Heart left ventricle (tissue), 13 donors: ENCODE results near the gene SLC39A13.

Source experiments
- CTCF ChIP-seq, 12 donors: fragments of 200-600 bp; sonication (generic) in 4 of 12; IDR thresholded peaks; one replicate each; pipeline versions ENCODE4 v1.5.0 to v1.8.0; 2018 to 2022; ENCODE audit warnings: antibody characterized with exemption in 12 of 12, mild to moderate bottlenecking in 5 of 12
- POLR2A ChIP-seq, 2 donors: fragments of 450-650 bp; IDR thresholded peaks; one replicate each; pipeline ENCODE4 v1.6.1; 2017; ENCODE audit warnings: antibody characterized with exemption in 2 of 2, mild to moderate bottlenecking in 2 of 2, moderate library complexity in 2 of 2
- donor health status: ischemic (EF 13 %, LVEDD 7.1; RV severe dilation, severe dysfunction).
- donor health status: DM: no; HTN: yes; CAD: no.
- donor health status: DM: no; HTN: no; CAD: no.
- donor health status: ischemic (EF 25% LVEDD 6.9; RV normal size, moderate dysfunction).
- donor health status: ischemic (EF 25% LVEDD 5.7; RV mildly dilated, moderate dysfunction).
- donor health status: ischemic (EF 35%, LVEDD 5.7; RV mildly dilated, moderate dysfunction).
- donor health status: nonischemic (EF 11% LVEDD 7.7; RV severe dilation, severe dysfunction).
- donor health status: DM: yes; HTN: yes; CAD: no.
- donor health status: PGD.
- donor health status: ischemic (EF 29% LVEDD 5.4; RV normal size, mild dysfunction).
- donor health status: nonischemic (EF 23%, LVEDD 6.1; RV moderate dilation, normal function).

DNA sequence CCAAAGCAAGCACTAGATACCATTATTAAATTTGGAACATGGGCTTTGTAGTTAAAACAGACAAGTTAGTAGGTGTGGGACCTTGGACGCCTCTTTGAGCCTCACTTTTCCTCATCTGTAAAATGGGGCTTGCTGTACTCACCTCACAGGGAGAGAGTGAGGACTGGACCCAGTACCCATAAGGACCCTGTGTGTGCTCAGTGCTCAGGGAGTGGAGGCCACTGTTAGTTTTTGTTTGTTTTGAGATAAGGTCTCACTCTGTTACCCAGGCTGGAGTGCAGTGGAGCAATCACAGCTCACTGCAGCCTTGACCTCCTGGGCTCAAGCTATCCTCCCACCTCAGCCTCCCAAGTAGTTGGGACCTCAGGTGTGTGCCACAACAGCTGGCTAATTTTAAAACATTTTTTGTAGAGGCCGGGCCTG lies 31.7 kb downstream of the SLC39A13 start:
- TF ChIP-seq CTCF (IDR thresholded peaks at IDR 0.05) = no peak
- no peak for TF ChIP-seq POLR2A (IDR thresholded peaks at IDR 0.05)
